SU-DHL-6 (cell line): ENCODE results near the gene CYP4A22.

ENCODE experiments used
- EZH2phosphoT487 ChIP-seq: fragments of 200-600 bp; sonication (generic), shearing (Covaris generic); conservative IDR thresholded peaks from 2 replicates; pipeline ENCODE4 v1.6.1; 2018; ENCODE audit warnings: mild to moderate bottlenecking, antibody characterized with exemption, low read length, moderate library complexity, mixed read lengths
- TF ChIP-seq, protein P1 (sequence below): fragments of 200-600 bp; sonication (generic); IDR thresholded peaks from one replicate; pipeline ENCODE4 v1.5.1; 2017; ENCODE audit warnings: antibody characterized with exemption, mild to moderate bottlenecking, low read length, moderate library complexity; ENCODE audit not compliant: insufficient read depth, poor library complexity, severe bottlenecking

DNA sequence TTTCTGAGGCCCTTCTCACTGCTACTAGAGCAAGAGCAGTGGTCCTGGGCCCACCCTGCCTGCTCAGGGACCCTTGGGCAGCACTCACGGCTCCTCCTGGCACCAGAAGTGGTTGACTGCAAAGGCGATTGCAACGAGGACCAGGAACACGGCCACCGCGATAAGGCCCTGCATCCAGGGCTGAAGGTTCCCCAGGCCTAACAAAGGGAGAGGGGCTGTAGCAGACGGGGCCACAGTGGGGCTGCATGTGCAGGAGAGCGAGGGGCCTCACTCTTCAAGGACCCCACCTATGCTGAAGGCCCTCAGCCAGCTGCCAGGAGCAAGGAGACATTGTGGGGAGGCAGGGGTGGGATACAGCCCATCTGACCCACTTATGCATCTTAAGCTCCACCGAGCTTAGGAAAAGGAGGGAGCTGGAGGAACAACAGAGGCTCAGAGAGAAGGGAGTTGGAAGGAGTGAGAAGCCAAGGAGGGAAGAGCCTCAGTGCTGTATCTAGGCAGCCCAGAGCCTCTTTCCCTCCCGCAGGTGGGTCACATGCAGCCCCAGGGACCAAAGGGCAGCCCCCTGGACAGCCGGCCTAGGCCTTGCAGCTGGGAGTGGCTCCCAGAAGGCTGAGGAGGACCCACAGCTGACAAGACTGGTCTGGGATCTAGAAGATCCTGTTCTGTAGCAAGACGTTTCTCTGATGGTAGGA lies 50.1 kb downstream of the CYP4A22 start:
- TF ChIP-seq, protein P1, sequence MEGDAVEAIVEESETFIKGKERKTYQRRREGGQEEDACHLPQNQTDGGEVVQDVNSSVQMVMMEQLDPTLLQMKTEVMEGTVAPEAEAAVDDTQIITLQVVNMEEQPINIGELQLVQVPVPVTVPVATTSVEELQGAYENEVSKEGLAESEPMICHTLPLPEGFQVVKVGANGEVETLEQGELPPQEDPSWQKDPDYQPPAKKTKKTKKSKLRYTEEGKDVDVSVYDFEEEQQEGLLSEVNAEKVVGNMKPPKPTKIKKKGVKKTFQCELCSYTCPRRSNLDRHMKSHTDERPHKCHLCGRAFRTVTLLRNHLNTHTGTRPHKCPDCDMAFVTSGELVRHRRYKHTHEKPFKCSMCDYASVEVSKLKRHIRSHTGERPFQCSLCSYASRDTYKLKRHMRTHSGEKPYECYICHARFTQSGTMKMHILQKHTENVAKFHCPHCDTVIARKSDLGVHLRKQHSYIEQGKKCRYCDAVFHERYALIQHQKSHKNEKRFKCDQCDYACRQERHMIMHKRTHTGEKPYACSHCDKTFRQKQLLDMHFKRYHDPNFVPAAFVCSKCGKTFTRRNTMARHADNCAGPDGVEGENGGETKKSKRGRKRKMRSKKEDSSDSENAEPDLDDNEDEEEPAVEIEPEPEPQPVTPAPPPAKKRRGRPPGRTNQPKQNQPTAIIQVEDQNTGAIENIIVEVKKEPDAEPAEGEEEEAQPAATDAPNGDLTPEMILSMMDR, result no peak
- no peak for TF ChIP-seq EZH2phosphoT487
